ENCODE results near the gene PTPRG. TPM values are rescaled to one million over a fixed set of nuclear protein-coding genes. Genes with fewer than 3 reads are reported as not detected.

Gene PTPRG
- total RNA-seq, 3 donors from 2014 or later (not counting 1 experiment from before 2014, with no cell fraction given) = 1.0 to 2.9 (median 2.5) TPM

GRCh38 chr3:61808999-61809398 is 247.6 kb downstream of the PTPRG start:
- H3K27me3 Mint-ChIP-seq (ENCODE audit: low read depth in 2 of 2) = no peaks in the 10 kb centered on the region
- no CpG with 5 or more reads among the region's 1 CpG for WGBS (ENCODE audit: insufficient coverage)
- no peaks in the 10 kb centered on the region for H3K36me3 ChIP-seq (ENCODE audit: control insufficient read depth, insufficient read depth, low read length)
- peaks cover 0 to 11% of the 10 kb centered on the region in 2 donors for H3K9me3 Mint-ChIP-seq
- ATAC-seq = no peak
- H3K4me1 Mint-ChIP-seq = no peaks in the 10 kb centered on the region
- H3K4me3 ChIP-seq (ENCODE audit: low read length) = no peak overlapping the region
- no peak overlapping the region for H3K27ac Mint-ChIP-seq
- no peak for TF ChIP-seq CTCF (IDR thresholded peaks at IDR 0.05)
- no peaks in the 10 kb centered on the region for H3K36me3 Mint-ChIP-seq
- H3K27me3 ChIP-seq (ENCODE audit: control insufficient read depth, insufficient read depth, low read length) = no peaks in the 10 kb centered on the region
- no peak overlapping the region for H3K27ac ChIP-seq (ENCODE audit: low read length)
- intact Hi-C loops (cut with micrococcal nuclease) = no loop called here
- H3K9me3 ChIP-seq (ENCODE audit: control insufficient read depth, insufficient read depth, low read length) = no peaks in the 10 kb centered on the region
- no peaks in the 10 kb centered on the region for H3K4me1 ChIP-seq (ENCODE audit: control insufficient read depth, insufficient read depth, low read length)
- H3K4me3 Mint-ChIP-seq = no peak overlapping the region
- DNase-seq = no peak

DNA sequence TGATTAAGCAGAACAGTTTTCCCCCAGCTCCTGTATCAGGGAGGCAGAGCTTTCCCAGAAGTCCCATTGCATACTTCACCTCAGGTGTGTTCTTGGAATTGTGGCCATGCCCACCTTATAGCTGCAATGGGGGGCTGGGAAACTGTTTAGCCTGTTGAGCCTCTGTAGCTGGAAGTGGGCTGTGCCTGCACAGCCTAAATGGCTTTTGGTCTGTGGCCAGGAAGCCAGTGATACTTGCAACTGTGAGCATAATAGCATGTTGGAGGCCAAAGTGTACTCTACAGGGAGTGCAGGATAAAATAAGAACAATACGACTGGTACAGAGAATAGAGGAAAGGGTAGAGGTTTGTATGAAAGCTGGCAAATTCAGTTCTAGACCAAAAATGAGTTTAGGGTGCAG is 248.5 kb downstream of the PTPRG start:
- Histone ChIP-seq H3K27me3 (ENCODE audit: control insufficient read depth, insufficient read depth, low read length) (no peaks in the 10 kb centered on the region), H3K36me3 (ENCODE audit: control insufficient read depth, insufficient read depth, low read length) (no peaks in the 10 kb centered on the region), H3K27ac (ENCODE audit: low read length) (no peak overlapping the region), H3K4me1 (ENCODE audit: control insufficient read depth, insufficient read depth, low read length) (no peaks in the 10 kb centered on the region), H3K9me3 (ENCODE audit: control insufficient read depth, insufficient read depth, low read length) (no peaks in the 10 kb centered on the region), H3K4me3 (ENCODE audit: low read length) (no peak overlapping the region)
- ATAC-seq (no peak), DNase-seq (no peak)
- TF ChIP-seq CTCF (IDR thresholded peaks at IDR 0.05) = no peak
- no peak overlapping the region for H3K27ac Mint-ChIP-seq
- no peaks in the 10 kb centered on the region for H3K27me3 Mint-ChIP-seq (ENCODE audit: low read depth in 2 of 2)
- no peaks in the 10 kb centered on the region for H3K36me3 Mint-ChIP-seq
- WGBS (ENCODE audit: insufficient coverage) = 87% methylated on average over 1 of the region's 1 CpG
- H3K4me3 Mint-ChIP-seq = no peak overlapping the region
- no peaks in the 10 kb centered on the region for H3K4me1 Mint-ChIP-seq
- intact Hi-C loops (cut with micrococcal nuclease) = no loop called here
- peaks cover 0 to 9% of the 10 kb centered on the region in 2 donors for H3K9me3 Mint-ChIP-seq

- H3K27me3 ChIP-seq (ENCODE audit: control insufficient read depth, insufficient read depth, low read length) = no peaks in the 10 kb centered on the region
- intact Hi-C loops (cut with micrococcal nuclease) = no loop called here
- Mint-ChIP-seq H3K27me3 (ENCODE audit: low read depth in 2 of 2) (no peaks in the 10 kb centered on the region), H3K4me1 (no peaks in the 10 kb centered on the region), H3K4me3 (no peak overlapping the region), H3K27ac (no peak overlapping the region), H3K9me3 (peaks cover 0 to 8% of the 10 kb centered on the region in 2 donors), H3K36me3 (no peaks in the 10 kb centered on the region)
- TF ChIP-seq CTCF (IDR thresholded peaks at IDR 0.05) = no peak
- no peaks in the 10 kb centered on the region for H3K36me3 ChIP-seq (ENCODE audit: control insufficient read depth, insufficient read depth, low read length)
- no peak overlapping the region for H3K4me3 ChIP-seq (ENCODE audit: low read length)
- no peak overlapping the region for H3K27ac ChIP-seq (ENCODE audit: low read length)
- H3K9me3 ChIP-seq (ENCODE audit: control insufficient read depth, insufficient read depth, low read length) = no peaks in the 10 kb centered on the region
- ATAC-seq = no peak
- 85% methylated on average over 1 of the region's 1 CpG for WGBS (ENCODE audit: insufficient coverage)
- no peaks in the 10 kb centered on the region for H3K4me1 ChIP-seq (ENCODE audit: control insufficient read depth, insufficient read depth, low read length)
- DNase-seq = no peak
Measured at GRCh38 chr3:61810953-61811497, 249.7 kb downstream of the PTPRG start.

DNA sequence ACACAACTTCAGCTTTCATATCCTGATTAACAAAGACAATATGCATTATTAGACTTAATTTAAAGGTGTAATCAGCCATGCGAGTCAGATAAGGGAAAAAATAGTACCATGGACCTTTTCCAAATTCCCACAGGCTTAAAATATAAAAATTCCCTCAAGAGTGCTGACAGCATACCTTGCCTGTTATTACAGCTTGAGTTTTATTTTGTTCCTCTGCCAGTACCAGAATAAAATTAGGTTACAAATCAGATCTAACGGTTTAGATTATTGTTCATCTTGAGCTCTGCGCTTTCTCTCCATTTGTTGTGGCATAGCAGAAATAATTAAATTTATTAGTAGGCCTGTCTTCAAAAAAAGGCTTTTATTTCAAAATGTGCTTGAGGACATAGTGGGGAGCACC is 250.3 kb downstream of the PTPRG start:
- no peaks in the 10 kb centered on the region for H3K27me3 Mint-ChIP-seq (ENCODE audit: low read depth in 2 of 2)
- H3K27ac Mint-ChIP-seq = no peak overlapping the region
- no peak for ATAC-seq
- WGBS (ENCODE audit: insufficient coverage) = 96% methylated on average over 3 of the region's 3 CpGs
- Histone ChIP-seq H3K27me3 (ENCODE audit: control insufficient read depth, insufficient read depth, low read length) (no peaks in the 10 kb centered on the region), H3K27ac (ENCODE audit: low read length) (no peak overlapping the region), H3K9me3 (ENCODE audit: control insufficient read depth, insufficient read depth, low read length) (no peaks in the 10 kb centered on the region), H3K4me3 (ENCODE audit: low read length) (no peak overlapping the region), H3K4me1 (ENCODE audit: control insufficient read depth, insufficient read depth, low read length) (no peaks in the 10 kb centered on the region), H3K36me3 (ENCODE audit: control insufficient read depth, insufficient read depth, low read length) (no peaks in the 10 kb centered on the region)
- H3K9me3 Mint-ChIP-seq = peaks cover 2 to 11% of the 10 kb centered on the region in 2 donors
- intact Hi-C loops (cut with micrococcal nuclease) = no loop called here
- H3K4me3 Mint-ChIP-seq = no peak overlapping the region
- no peaks in the 10 kb centered on the region for H3K4me1 Mint-ChIP-seq
- TF ChIP-seq CTCF (IDR thresholded peaks at IDR 0.05) = no peak
- no peaks in the 10 kb centered on the region for H3K36me3 Mint-ChIP-seq
- DNase-seq = no peak

Measured in natural killer cell (primary cell).